Measurements from ENCODE around the gene TACC2.

Gene TACC2

GRCh38 chr10:122149561-122150505, 160.9 kb downstream of the TACC2 start:
- no peak for DNase-seq

DNA sequence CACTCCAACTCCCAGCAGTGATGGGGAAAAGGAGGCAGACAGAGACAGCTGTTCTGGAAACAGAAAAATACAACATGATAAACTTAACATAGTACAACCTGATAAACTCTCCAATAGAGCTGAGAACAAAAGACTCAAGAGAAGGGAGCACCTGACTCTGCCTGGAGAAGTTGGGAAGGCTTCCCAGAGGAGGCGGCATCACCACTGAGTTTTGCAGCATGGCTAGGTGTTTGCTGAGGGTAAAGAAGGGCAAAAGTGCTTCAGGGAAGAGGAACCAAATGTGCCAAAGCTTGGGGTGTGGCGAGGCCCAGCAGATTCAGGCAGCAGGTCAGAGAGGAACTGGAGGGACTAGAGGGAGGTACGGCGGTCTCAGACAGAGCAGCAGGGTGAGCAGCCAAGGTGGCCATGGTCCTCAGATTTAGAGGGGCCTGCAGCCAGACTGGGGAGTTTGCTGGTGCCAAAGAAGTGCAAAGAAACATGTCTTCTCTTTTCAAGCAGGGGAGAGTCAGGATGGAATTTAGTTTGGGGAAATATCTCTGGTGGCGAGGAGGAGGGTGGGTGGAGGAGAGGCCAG, 162.2 kb downstream of the TACC2 start:
- DNase-seq = no peak

- no peak for DNase-seq
Measured at GRCh38 chr10:122152544-122152943, 163.6 kb downstream of the TACC2 start.

DNA sequence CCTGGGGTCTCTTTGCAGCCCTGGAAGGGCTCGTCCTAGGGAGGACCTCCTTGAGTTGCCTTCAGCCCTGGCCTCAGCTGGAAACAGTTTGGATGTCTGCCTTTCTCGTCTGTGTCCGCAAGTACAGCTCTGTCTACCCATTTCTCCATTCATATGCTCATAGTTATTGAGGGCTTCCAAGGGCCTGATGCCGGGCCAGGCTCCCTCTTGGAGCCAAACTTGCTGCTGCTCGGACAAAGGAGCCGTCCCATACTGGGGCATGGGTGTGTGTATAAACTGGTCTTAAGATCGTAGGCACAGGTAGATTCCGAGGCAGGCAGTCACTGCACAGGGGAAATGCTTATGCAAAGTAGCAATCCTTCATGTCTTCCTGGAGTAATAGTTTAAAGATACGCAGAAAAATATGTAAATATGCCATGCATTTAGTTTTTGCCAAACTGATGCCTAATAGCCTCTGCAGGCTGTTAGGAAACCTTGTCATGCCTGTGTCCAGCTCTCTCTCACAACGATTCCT, 165.1 kb downstream of the TACC2 start:
- no peak for DNase-seq

DNA sequence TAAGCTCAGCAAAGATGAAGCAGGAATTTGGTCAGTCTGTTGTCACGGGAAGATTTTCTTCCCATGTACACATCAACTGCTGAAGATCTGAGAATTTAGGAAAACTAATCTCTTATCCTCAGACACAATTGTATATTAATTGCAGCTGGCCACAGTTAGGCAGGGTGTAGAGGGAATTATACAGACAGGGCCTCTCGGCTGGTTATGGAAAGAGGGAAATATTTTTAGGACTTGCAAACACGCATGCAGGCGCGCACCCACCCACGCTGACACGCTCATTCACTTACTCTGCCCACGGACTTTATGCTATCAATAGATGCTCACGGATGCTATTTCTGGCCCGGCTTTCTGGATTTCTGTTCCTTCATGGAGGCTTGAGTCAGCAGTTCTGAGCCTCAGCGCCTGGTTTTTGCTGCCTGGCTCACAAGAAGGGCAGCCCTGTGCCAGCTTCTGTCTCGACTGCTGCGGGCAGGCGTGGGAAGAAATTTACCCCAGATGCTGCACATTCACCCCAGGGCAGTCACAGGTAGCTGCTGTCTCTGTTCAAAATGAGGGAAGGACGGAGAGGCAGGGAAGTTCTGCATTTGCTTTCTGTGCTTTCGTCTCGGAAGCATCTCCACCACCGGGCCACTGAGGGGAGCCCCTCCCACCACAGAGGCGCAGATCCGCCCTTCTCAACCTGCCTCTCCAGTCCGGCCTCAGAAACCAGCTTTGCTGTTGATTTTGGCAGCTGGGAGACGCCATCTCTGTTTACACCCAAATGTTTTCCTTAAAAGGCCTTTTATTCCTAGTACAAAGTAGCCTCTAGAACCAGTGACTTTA, 165.8 kb downstream of the TACC2 start:
- DNase-seq = no peak

- DNase-seq = no peak
Measured at GRCh38 chr10:122157451-122157850, 168.5 kb downstream of the TACC2 start.

DNA sequence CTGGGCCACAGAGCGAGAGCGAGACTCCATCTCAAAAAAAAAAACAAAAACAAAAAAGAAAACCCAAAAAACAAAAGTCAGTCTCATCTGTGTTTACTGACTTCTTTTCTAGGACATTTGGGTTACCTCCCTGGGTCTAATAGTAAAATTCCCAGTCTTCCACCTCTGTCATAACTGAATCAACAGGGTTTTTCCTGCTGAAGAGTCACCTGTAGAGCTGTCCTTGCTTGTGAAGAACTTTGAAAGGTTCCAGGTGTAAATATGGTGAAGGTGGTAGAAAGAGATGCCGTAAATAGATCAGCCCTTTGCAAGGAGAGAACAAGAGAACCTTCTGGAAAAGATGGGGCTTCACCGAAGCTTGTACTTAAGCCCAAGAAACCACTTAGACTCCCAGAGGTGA, 169.4 kb downstream of the TACC2 start:
- DNase-seq = no peak

GRCh38 chr10:122159141-122159970, 170.4 kb downstream of the TACC2 start:
- no peak for DNase-seq

- no peak for DNase-seq
Measured at GRCh38 chr10:122161795-122162194, 172.8 kb downstream of the TACC2 start.

DNA sequence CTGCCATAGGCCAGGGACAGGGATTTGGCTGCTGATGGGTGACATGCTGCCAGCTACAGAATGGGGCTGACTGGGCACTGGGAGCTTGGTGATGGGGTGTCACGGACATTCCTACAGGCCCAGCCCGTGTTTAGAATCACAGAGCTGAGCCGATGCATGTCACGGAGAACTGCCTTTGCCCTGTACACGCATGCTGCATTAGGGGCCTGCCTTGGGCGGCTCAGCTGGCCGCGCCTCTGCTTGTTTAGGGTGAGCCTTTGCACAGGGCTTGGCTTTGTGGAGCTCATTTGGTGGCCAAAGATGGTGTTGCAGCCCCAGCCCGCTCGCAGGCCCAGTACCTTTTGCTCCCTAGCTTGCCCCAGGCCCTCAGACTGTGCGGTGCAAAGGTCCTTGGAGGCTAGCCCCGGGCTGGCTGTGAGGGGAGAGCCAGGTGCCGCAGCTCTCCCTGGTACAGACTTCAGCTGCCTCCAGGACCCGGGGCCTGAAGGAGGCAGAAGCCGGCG, 173.8 kb downstream of the TACC2 start:
- DNase-seq = no peak

DNA sequence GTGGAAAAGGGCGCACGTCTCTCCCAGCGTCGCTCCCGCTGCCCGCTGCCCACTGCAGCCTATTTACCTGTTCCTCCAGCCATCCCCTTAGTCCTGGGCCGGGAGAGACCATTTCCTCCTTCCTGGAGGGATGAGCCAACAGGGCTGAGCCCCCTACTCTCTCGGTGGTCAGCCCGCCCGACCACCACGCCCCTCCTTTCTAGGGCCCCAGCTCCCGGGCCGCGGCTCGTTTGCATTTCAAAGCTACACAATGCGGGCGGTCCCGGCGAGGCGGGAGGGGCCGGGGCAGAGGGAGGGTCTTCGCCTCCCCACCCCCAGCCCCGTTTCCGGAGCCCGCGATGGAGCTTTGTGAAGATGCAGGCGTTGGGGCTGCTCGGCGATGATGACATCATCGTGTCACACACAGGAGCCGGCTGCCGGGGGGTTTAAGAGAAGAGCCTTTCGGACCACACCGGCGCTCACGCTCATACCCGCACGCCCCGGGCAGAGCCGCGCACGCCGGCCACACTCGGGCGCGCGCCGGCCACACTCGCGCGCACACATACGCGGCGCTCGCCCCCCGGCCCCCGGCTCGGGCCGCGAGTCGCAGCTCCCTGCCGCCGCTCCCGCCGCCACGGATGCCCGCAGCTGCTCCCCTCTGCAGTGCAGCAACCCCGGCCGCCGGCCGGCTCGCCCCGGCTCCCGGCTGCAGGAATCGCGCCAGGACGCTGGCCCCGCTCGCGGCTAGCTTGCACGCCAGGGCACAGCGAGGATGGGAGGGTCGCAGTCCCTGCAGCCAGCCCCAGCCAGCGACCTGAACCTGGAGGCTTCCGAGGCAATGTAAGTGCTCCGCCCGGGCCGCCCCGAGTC, 174.4 kb downstream of the TACC2 start:
- no peak for DNase-seq

DNA sequence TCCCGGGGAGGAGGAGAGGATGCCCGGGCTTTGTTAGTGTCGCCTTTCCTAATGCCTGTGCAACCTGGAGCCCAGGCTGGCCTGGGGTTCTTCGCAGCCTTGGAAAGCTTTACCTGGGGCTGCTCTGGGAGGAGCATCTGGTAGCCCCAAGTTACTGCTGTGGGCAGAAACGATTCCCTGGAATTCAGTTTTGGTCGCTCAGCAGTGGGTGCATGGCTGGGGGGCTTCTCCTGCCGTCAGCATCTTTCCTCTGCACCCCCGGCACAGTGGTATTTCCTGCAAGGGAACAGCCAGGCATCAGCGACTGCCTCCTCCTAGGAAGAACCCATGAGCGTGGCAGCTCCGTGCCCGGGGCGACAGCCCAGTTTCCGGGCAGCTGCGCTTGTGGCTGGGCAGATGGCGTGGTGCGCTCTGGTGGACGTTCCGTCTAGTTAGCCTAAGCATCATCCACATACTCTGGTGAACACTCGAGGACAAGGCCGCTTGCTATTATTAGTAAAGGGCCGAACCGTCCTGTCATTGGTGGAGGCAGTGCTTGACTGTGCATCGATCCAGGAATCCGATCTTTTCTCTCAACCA, 175.1 kb downstream of the TACC2 start:
- no peak for DNase-seq

GRCh38 chr10:122164815-122165483, 176.0 kb downstream of the TACC2 start:
- DNase-seq = no peak

DNA sequence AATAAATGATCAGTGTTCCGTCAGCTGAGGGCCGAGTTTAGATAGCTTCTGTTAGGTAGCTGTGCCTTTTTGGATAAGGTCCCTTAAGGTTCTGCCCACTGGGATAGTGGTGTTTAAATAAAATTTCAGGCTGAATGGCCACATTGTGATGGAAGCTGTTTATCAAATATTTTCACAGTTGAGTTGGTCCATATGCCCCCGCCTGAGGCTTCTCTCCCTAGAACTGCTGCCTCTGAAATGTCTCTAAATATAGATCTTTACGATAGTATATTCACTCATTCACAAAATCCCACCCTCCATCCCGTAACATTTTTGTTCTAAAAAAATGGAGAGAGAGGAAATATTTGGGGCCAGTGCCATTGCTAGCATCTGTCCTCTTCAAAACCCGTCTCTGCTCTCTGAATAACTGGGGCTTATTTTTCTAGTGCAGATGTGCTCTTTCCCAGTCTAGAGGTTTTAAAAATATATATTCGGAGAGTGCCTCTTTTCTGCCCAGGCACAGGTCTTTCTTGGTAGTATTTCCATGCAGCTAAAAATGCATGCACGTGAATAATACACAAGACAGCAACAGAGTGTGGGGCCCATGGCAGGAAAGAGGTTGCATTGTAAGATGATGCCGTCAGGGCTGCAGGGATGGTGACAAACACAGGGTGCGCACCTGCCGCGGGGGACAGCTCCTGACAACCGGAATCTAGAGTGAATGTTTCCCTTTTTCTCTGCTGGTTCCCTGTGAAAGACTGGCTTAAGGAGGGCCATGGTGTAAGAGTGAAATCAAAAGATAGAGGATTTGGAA, 176.7 kb downstream of the TACC2 start:
- no peak for DNase-seq

- DNase-seq = no peak
Measured at GRCh38 chr10:122168101-122168500, 179.1 kb downstream of the TACC2 start.

- DNase-seq = no peak
Measured at GRCh38 chr10:122168598-122169394, 179.8 kb downstream of the TACC2 start.

DNA sequence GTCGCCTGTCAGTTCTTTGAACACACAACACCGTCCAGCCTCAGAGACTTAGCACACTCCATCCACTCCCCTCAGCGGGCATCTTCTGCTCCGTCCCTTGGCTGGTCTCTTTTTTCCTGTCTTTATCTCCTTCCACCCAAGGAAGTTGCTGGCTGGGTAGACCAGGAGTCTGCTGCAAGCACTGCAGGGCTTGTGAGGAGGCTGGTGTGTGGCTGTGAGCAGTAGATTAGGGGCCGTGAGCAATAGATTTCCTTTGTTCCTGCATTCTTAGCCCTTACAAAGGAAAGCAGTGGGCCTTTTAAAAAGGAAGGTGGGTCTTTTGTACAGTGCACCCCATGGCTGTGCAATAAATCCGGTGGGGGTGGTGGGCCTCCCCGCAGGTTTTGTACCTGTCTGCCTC, 181.8 kb downstream of the TACC2 start:
- DNase-seq = no peak

DNA sequence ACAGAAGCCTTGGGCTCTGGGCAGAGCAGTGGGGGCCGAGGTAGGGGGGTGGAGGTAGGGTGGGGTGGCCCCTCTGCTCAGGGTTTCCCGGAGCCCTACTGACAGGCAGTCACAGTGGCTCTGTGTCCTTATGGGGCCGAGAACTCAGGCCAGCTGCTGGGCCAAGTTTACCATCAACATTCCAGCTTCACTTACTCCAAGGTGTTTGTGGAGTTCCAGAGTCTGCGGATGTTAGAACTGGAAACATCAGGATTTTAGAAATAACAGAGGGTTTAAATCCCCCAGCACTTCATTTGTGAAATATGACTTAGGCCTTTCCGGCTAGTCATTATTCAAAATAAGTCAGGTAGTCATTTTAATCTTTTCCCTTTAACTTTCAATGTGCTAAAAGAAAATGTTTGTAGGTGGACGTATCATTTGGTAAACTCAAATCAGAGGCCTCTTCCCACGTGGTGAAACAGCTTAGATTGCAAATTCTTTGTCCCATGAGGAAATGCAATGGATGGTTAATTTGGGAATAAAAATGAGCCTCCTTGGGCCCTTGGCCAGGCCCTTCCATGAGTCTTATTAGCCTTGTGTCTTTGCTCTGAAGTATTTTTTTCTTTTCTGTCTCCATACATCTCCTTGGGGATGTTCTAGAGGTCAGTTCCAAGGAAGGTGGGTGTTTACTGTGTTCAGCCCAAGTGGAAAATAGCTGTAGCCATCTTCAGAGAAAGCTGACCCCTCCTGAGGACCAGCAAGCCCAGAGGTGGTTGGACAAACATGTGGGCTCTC, 182.5 kb downstream of the TACC2 start:
- DNase-seq = no peak

All from activated CD4-positive, alpha-beta T cell treated with anti-CD3 and anti-CD28 coated beads, Interleukin-2, amount 50 U/mL, for 48 hours (primary cell).